GM12801 (cell line): Measurements from ENCODE around the gene HSCB.

ENCODE experiments used
- CTCF ChIP-seq: IDR thresholded peaks from one replicate; pipeline ENCODE4 v1.5.1; 2011; ENCODE audit warnings: control low read depth; ENCODE audit not compliant: insufficient read length; ENCODE audit errors: extremely low read depth

Gene HSCB

GRCh38 chr22:28741785-28742561 lies at the start of gene HSCB, which contains the start of gene CHEK2:
Gene HSCB, plus strand, starts transcription at chr22:28742039. Its CDS starts 57 bp downstream, at chr22:28742096.
Gene CHEK2, minus strand, starts transcription at chr22:28741820. Its CDS starts 7,099 bp downstream, at chr22:28734721.
- no peak for TF ChIP-seq CTCF

GRCh38 chr22:28702891-28703290 lies 38.9 kb upstream of the HSCB start:
- no peak for TF ChIP-seq CTCF

- TF ChIP-seq CTCF: no peak
These were observed 38.4 kb upstream of the HSCB start for GRCh38 chr22:28703436-28703835.

- no peak for TF ChIP-seq CTCF
These were observed 35.0 kb upstream of the HSCB start for GRCh38 chr22:28706845-28707244.

- no peak for TF ChIP-seq CTCF
These were observed 31.7 kb upstream of the HSCB start for GRCh38 chr22:28710107-28710506.

- no peak for TF ChIP-seq CTCF
These were observed 31.2 kb upstream of the HSCB start for GRCh38 chr22:28710576-28711191.

GRCh38 chr22:28711341-28711740 lies 30.5 kb upstream of the HSCB start:
- TF ChIP-seq CTCF: no peak
